Vagina (tissue), 2 donors: ENCODE data around the gene ANGPTL3.

Experiments
- CTCF ChIP-seq, 3 experiments: fragments of 450-650 bp in 2 of 3; fragments of 200-600 bp in 1 of 3; sonication (generic) in 1 of 3; IDR thresholded peaks; one replicate each; pipeline ENCODE4 v1.5.1; 2017 to 2019; ENCODE audit warnings: antibody characterized with exemption in 3 of 3, mild to moderate bottlenecking in 2 of 3, moderate library complexity in 2 of 3
- POLR2A ChIP-seq, 2 donors: fragments of 450-650 bp; IDR thresholded peaks; one replicate each; pipeline ENCODE4 v1.6.1; 2017; ENCODE audit warnings: antibody characterized with exemption in 2 of 2, mild to moderate bottlenecking in 2 of 2, moderate library complexity in 2 of 2
- POLR2AphosphoS5 ChIP-seq, 2 donors: sonication (generic); formaldehyde crosslinking; IDR thresholded peaks; one replicate each; pipeline ENCODE4 v1.9.0; 2017; ENCODE audit warnings: antibody characterized with exemption in 2 of 2, mild to moderate bottlenecking in 2 of 2, low read depth in 1 of 2; ENCODE audit not compliant: insufficient read depth in 1 of 2

DNA sequence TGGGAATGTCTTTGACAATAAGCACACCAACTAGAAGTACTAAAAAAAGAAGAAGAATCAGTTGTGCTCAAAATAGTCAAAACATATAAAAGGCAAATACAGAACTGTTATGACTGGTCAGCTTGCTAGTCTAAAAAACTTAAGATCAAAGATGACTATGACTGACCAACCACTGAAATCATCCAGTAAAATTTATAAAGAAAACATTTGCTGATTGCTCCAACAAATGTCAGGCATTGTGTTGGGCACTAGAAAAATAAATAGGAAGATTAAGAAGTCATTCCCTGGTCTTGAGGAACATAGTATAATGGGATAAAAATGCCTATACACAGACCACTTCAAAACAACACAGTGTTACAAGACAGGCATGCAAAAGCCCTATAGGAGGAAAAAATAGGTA, 9.3 kb upstream of the ANGPTL3 start:
- TF ChIP-seq CTCF (IDR thresholded peaks at IDR 0.05) (no peak), POLR2AphosphoS5 (IDR thresholded peaks at IDR 0.05; ENCODE audit: insufficient read depth in 1 of 2, low read depth in 1 of 2) (no peak), POLR2A (IDR thresholded peaks at IDR 0.05) (no peak)
